Fibroblast of lung (primary cell): ENCODE measurements around the gene DNAJC1. TPM values are rescaled to one million over a fixed set of nuclear protein-coding genes. Genes with fewer than 3 reads are reported as not detected.

Experiments used
- DNase-seq, 2 donors: peaks; one replicate each; pipeline versions ENCODE4 v3.0.0 to v3.0.0-alpha.2; 2010; ENCODE audit warnings: low read depth in 2 of 2
- H2AFZ ChIP-seq: 2 replicates; pipeline ENCODE4 v1.5.1; 2012; ENCODE audit warnings: low read length, control low read depth, inconsistent platforms
- H3K27ac ChIP-seq: 2 replicates; pipeline ENCODE4 v1.5.1; 2011; ENCODE audit warnings: low read length, control low read depth; ENCODE audit not compliant: insufficient read depth
- H3K27me3 ChIP-seq: 2 replicates; pipeline ENCODE4 v1.5.1; 2011; ENCODE audit warnings: mild to moderate bottlenecking, low read length; ENCODE audit not compliant: control insufficient read depth, insufficient read depth
- H3K36me3 ChIP-seq: 2 replicates; pipeline ENCODE4 v1.5.1; 2011; ENCODE audit warnings: low read length; ENCODE audit not compliant: control insufficient read depth, insufficient read depth
- H3K4me1 ChIP-seq: 2 replicates; pipeline ENCODE4 v1.5.1; 2011; ENCODE audit warnings: low read length; ENCODE audit not compliant: control insufficient read depth, insufficient read depth; ENCODE audit errors: extremely low read depth
- H3K4me2 ChIP-seq: 2 replicates; pipeline ENCODE4 v1.5.1; 2011; ENCODE audit warnings: low read length, control low read depth; ENCODE audit not compliant: insufficient read depth; ENCODE audit errors: extremely low read depth
- H3K4me3 ChIP-seq, 4 experiments: fragments of 200-600 bp in 1 of 4; sonication (generic) in 1 of 4; replicated peaks in 1 of 4; 2 replicates each; pipeline ENCODE4 v1.5.1; 2011 to 2016; ENCODE audit warnings: low read length in 4 of 4, low read depth in 3 of 4, mild to moderate bottlenecking in 3 of 4, control low read depth in 2 of 4, inconsistent platforms in 1 of 4, mixed read lengths in 1 of 4; ENCODE audit not compliant: insufficient read depth in 1 of 4; ENCODE audit errors: control extremely low read depth in 1 of 4
- H3K79me2 ChIP-seq: 2 replicates; pipeline ENCODE4 v1.5.1; 2012; ENCODE audit warnings: mild to moderate bottlenecking, low read length, inconsistent platforms; ENCODE audit not compliant: control insufficient read depth, insufficient read depth
- H3K9ac ChIP-seq: 2 replicates; pipeline ENCODE4 v1.5.1; 2011; ENCODE audit warnings: mild to moderate bottlenecking, low read length, control low read depth; ENCODE audit not compliant: insufficient read depth
- H3K9me3 ChIP-seq: 2 replicates; pipeline ENCODE4 v1.5.1; 2012; ENCODE audit warnings: low read depth, low read length; ENCODE audit not compliant: control insufficient read depth, insufficient read depth
- H4K20me1 ChIP-seq: 2 replicates; pipeline ENCODE4 v1.5.1; 2011; ENCODE audit warnings: low read length; ENCODE audit not compliant: control insufficient read depth, insufficient read depth; ENCODE audit errors: extremely low read depth
- CTCF ChIP-seq, 2 donors: IDR thresholded peaks in 1 of 2; conservative IDR thresholded peaks in 1 of 2; 1 replicate in 1 of 2; 2 replicates in 1 of 2; pipeline ENCODE4 v1.5.1; 2011 to 2012; ENCODE audit warnings: low read length in 2 of 2, control low read depth in 1 of 2, inconsistent platforms in 1 of 2, low read depth in 1 of 2, mild to moderate bottlenecking in 1 of 2
- EZH2 ChIP-seq: IDR thresholded peaks from 2 replicates; pipeline ENCODE4 v1.5.1; 2012; ENCODE audit warnings: low read length, control low read depth, mild to moderate bottlenecking; ENCODE audit errors: missing control alignments
- polyA plus RNA-seq, 2 donors: library from polyadenylated mRNA; depleted of rRNA in 1 of 2; stranded (reverse) in 1 of 2; unstranded in 1 of 2; fragments of >200 nt; gene quantifications; 2 replicates each; pipeline ENCODE4 v1.2.1, GENCODE V29; 2011 to 2012; ENCODE audit warnings: missing spikeins in 1 of 2
- total RNA-seq: library from RNA; depleted of rRNA; stranded (reverse); fragments of >200 nt; gene quantifications from 2 replicates; pipeline ENCODE4 v1.2.1, GENCODE V29; 2014

DNAJC1 gene
- total and polyA plus RNA-seq, 2 donors (not counting 1 experiment from before 2014, with no cell fraction given): 27.7 to 46.2 TPM

GRCh38 chr10:21989453-21990154, 13.9 kb downstream of the DNAJC1 start:
- peaks cover 2% of the 10 kb centered on the region for H3K79me2 ChIP-seq
- H3K9ac ChIP-seq: no peak overlapping the region
- H3K4me3 ChIP-seq: no peak overlapping the region
- no peaks in the 10 kb centered on the region for H3K27me3 ChIP-seq
- no peak overlapping the region for H3K4me2 ChIP-seq
- TF ChIP-seq CTCF (conservative IDR thresholded peaks at IDR 0.05 in 1 of 2, IDR thresholded peaks at IDR 0.05 in 1 of 2; ENCODE audit: low read depth in 1 of 2, low read length in 2 of 2) (peak in 1 of 2 donors; percentile 52), EZH2 (no peak)
- no peak overlapping the region for H2AFZ ChIP-seq
- H3K27ac ChIP-seq: no peak overlapping the region
- no peaks in the 10 kb centered on the region for H3K36me3 ChIP-seq
- no peaks in the 10 kb centered on the region for H4K20me1 ChIP-seq
- no peaks in the 10 kb centered on the region for H3K4me1 ChIP-seq
- peak; percentile 63 for DNase-seq
- H3K9me3 ChIP-seq: no peaks in the 10 kb centered on the region

GRCh38 chr10:21985541-21985940, 18.0 kb downstream of the DNAJC1 start:
- Histone ChIP-seq H3K4me2 (no peak overlapping the region), H3K27ac (no peak overlapping the region), H3K4me1 (no peaks in the 10 kb centered on the region), H3K9me3 (no peaks in the 10 kb centered on the region), H3K79me2 (no peaks in the 10 kb centered on the region), H4K20me1 (no peaks in the 10 kb centered on the region), H2AFZ (no peak overlapping the region), H3K9ac (no peak overlapping the region), H3K36me3 (no peaks in the 10 kb centered on the region), H3K4me3 (no peak overlapping the region), H3K27me3 (no peaks in the 10 kb centered on the region)
- TF ChIP-seq CTCF (conservative IDR thresholded peaks at IDR 0.05 in 1 of 2, IDR thresholded peaks at IDR 0.05 in 1 of 2; ENCODE audit: low read depth in 1 of 2, low read length in 2 of 2) (no peak), EZH2 (no peak)
- DNase-seq: peak; percentile 75 to 78

GRCh38 chr10:21981118-21981517, 22.4 kb downstream of the DNAJC1 start:
- no peak overlapping the region for H2AFZ ChIP-seq
- H3K9me3 ChIP-seq: no peaks in the 10 kb centered on the region
- no peak overlapping the region for H3K9ac ChIP-seq
- H3K36me3 ChIP-seq: no peaks in the 10 kb centered on the region
- no peak for DNase-seq
- TF ChIP-seq CTCF (conservative IDR thresholded peaks at IDR 0.05 in 1 of 2, IDR thresholded peaks at IDR 0.05 in 1 of 2; ENCODE audit: low read depth in 1 of 2, low read length in 2 of 2): no peak
- TF ChIP-seq EZH2: no peak
- H3K79me2 ChIP-seq: peaks cover 6% of the 10 kb centered on the region
- no peak overlapping the region for H3K4me3 ChIP-seq
- H4K20me1 ChIP-seq: no peaks in the 10 kb centered on the region
- H3K27me3 ChIP-seq: no peaks in the 10 kb centered on the region
- H3K27ac ChIP-seq: no peak overlapping the region
- peaks cover 3% of the 10 kb centered on the region for H3K4me1 ChIP-seq
- H3K4me2 ChIP-seq: no peak overlapping the region
